ENCODE data around the gene CDR2.

Gene CDR2

GRCh38 chr16:22364241-22364640, 10.2 kb downstream of the CDR2 start:
- DNase-seq, result no peak
- Histone ChIP-seq H3K9me3 (replicated peaks; ENCODE audit: insufficient read depth, low read length) (no peaks in the 10 kb centered on the region), H3K36me3 (replicated peaks; ENCODE audit: insufficient read depth, low read length) (peaks cover 14% of the 10 kb centered on the region; the same call in 1 of the 2 replicates), H3K4me1 (ENCODE audit: low read length) (peaks cover 13% of the 10 kb centered on the region), H3K27me3 (replicated peaks; ENCODE audit: insufficient read depth, low read length) (no peaks in the 10 kb centered on the region), H2AFZ (ENCODE audit: low read length) (no peak overlapping the region), H3K9me2 (replicated peaks; ENCODE audit: insufficient read depth, low read length) (no peaks in the 10 kb centered on the region), H3K79me2 (ENCODE audit: low read length) (peaks cover 96% of the 10 kb centered on the region), H3K4me3 (ENCODE audit: low read length) (no peak overlapping the region), H3K4me2 (ENCODE audit: low read depth, low read length) (no peak overlapping the region), H3F3A (ENCODE audit: insufficient read depth, low read length) (peaks cover 13% of the 10 kb centered on the region; the same call in 1 of the 2 replicates), H3K27ac (ENCODE audit: low read length) (no peak overlapping the region), H3K9ac (ENCODE audit: low read length) (no peak overlapping the region), H4K20me1 (ENCODE audit: insufficient read depth, low read length) (peaks cover 7% of the 10 kb centered on the region; the same call in 1 of the 2 replicates)
- TF ChIP-seq EZH2 (optimal IDR thresholded peaks at IDR 0.05; ENCODE audit: low read depth, low read length) (no peak), EZH2phosphoT487 (IDR thresholded peaks at IDR 0.05; ENCODE audit: low read length) (no peak)
- TF ChIP-seq, protein P1, sequence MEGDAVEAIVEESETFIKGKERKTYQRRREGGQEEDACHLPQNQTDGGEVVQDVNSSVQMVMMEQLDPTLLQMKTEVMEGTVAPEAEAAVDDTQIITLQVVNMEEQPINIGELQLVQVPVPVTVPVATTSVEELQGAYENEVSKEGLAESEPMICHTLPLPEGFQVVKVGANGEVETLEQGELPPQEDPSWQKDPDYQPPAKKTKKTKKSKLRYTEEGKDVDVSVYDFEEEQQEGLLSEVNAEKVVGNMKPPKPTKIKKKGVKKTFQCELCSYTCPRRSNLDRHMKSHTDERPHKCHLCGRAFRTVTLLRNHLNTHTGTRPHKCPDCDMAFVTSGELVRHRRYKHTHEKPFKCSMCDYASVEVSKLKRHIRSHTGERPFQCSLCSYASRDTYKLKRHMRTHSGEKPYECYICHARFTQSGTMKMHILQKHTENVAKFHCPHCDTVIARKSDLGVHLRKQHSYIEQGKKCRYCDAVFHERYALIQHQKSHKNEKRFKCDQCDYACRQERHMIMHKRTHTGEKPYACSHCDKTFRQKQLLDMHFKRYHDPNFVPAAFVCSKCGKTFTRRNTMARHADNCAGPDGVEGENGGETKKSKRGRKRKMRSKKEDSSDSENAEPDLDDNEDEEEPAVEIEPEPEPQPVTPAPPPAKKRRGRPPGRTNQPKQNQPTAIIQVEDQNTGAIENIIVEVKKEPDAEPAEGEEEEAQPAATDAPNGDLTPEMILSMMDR (IDR thresholded peaks at IDR 0.05; ENCODE audit: low read length), result no peak

DNA sequence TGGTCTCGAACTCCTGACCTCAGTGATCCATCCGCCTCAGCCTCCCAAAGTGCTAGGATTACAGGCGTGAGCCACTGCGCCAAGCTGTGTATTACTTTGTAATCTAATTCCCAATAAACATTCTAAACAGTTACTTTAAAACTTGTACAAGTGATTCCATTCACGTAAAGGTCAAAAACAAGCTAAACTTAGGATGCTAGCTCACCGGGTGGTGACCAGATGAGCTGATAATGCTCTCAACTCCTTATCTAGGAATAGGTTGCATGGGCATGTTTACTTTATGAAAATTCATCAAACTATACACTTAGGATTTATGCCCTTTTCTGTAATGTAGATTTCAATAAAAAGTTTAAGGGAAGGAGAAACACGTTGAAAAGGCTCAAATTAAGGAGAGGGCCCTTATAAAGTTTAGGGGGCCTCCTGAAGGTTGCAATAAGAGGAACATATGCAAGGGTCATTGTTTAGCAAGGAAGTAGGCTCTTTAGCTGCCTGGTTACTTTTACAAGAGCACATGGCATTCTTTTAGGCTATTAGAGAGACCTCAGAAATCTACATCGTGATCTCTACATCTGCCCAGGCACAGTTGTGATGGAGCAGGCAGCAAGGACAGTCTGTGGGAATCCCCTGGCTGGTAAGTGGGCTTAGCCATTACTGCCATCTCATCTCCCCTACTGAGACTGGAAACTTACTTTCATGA, 13.3 kb downstream of the CDR2 start:
- H3K4me1 ChIP-seq (ENCODE audit: low read length), result peaks cover 28% of the 10 kb centered on the region
- H4K20me1 ChIP-seq (ENCODE audit: insufficient read depth, low read length), result no peaks in the 10 kb centered on the region
- no peaks in the 10 kb centered on the region for H3K27me3 ChIP-seq (replicated peaks; ENCODE audit: insufficient read depth, low read length)
- H3K36me3 ChIP-seq (replicated peaks; ENCODE audit: insufficient read depth, low read length), result peaks cover 14% of the 10 kb centered on the region; the same call in 1 of the 2 replicates
- peak; percentile 32 for DNase-seq
- no peaks in the 10 kb centered on the region for H3K9me3 ChIP-seq (replicated peaks; ENCODE audit: insufficient read depth, low read length)
- no peak overlapping the region for H2AFZ ChIP-seq (ENCODE audit: low read length)
- TF ChIP-seq EZH2 (optimal IDR thresholded peaks at IDR 0.05; ENCODE audit: low read depth, low read length) (no peak), EZH2phosphoT487 (IDR thresholded peaks at IDR 0.05; ENCODE audit: low read length) (no peak)
- TF ChIP-seq, protein P1 (IDR thresholded peaks at IDR 0.05; ENCODE audit: low read length), result no peak
- H3K9ac ChIP-seq (ENCODE audit: low read length), result no peak overlapping the region
- peaks cover 82% of the 10 kb centered on the region for H3K79me2 ChIP-seq (ENCODE audit: low read length)
- no peaks in the 10 kb centered on the region for H3K9me2 ChIP-seq (replicated peaks; ENCODE audit: insufficient read depth, low read length)
- no peak overlapping the region for H3K4me3 ChIP-seq (ENCODE audit: low read length)
- no peak overlapping the region for H3K4me2 ChIP-seq (ENCODE audit: low read depth, low read length)
- H3F3A ChIP-seq (ENCODE audit: insufficient read depth, low read length), result peaks cover 31% of the 10 kb centered on the region
- no peak overlapping the region for H3K27ac ChIP-seq (ENCODE audit: low read length)

- Histone ChIP-seq H3K4me3 (ENCODE audit: low read length) (no peak overlapping the region), H3K79me2 (ENCODE audit: low read length) (peaks cover 82% of the 10 kb centered on the region), H3K27me3 (replicated peaks; ENCODE audit: insufficient read depth, low read length) (no peaks in the 10 kb centered on the region), H3F3A (ENCODE audit: insufficient read depth, low read length) (peaks cover 44% of the 10 kb centered on the region), H3K9me2 (replicated peaks; ENCODE audit: insufficient read depth, low read length) (no peaks in the 10 kb centered on the region), H3K36me3 (replicated peaks; ENCODE audit: insufficient read depth, low read length) (peaks cover 11% of the 10 kb centered on the region; the same call in 1 of the 2 replicates), H3K9ac (ENCODE audit: low read length) (no peak overlapping the region), H3K4me1 (ENCODE audit: low read length) (peaks cover 41% of the 10 kb centered on the region), H3K9me3 (replicated peaks; ENCODE audit: insufficient read depth, low read length) (no peaks in the 10 kb centered on the region), H2AFZ (ENCODE audit: low read length) (no peak overlapping the region), H3K27ac (ENCODE audit: low read length) (no peak overlapping the region; the same call in 1 of the 2 replicates), H3K4me2 (ENCODE audit: low read depth, low read length) (no peak overlapping the region), H4K20me1 (ENCODE audit: insufficient read depth, low read length) (no peaks in the 10 kb centered on the region)
- TF ChIP-seq, protein P1 (IDR thresholded peaks at IDR 0.05; ENCODE audit: low read length), result no peak
- TF ChIP-seq EZH2phosphoT487 (IDR thresholded peaks at IDR 0.05; ENCODE audit: low read length), result no peak
- no peak for TF ChIP-seq EZH2 (optimal IDR thresholded peaks at IDR 0.05; ENCODE audit: low read depth, low read length)
- no peak for DNase-seq
These were observed 14.7 kb downstream of the CDR2 start for GRCh38 chr16:22359679-22360078.

All from MM.1S (cell line).